ENCODE results near the gene MACROD2.

DNA sequence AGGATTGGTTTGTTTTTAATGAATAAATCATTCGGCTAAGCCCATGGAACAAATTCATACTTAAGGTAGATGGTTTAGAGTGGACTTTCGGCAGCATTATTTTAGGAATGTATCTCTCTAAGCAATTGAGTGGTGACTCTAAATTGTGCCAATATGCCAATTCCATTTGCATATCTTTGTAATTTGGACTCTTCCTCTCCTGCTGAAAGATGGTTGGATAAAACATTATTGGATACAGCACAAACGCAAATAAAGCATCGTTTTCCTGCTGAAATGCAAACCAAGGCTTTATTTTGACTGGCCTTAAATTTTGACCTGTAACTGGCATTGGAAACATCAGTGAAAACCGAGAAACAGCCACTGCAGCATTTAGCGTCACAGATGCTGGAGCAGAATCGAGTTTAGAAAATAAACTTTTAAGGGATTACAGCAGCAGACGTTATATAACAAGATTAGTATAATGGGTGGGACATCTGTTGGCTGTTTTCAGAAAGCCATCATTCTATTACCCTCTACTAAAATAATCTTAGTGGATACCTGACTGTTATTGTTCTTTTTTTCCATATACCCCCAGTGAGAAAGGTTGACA is 1852.0 kb downstream of the MACROD2 start:
- TF ChIP-seq, protein P1, sequence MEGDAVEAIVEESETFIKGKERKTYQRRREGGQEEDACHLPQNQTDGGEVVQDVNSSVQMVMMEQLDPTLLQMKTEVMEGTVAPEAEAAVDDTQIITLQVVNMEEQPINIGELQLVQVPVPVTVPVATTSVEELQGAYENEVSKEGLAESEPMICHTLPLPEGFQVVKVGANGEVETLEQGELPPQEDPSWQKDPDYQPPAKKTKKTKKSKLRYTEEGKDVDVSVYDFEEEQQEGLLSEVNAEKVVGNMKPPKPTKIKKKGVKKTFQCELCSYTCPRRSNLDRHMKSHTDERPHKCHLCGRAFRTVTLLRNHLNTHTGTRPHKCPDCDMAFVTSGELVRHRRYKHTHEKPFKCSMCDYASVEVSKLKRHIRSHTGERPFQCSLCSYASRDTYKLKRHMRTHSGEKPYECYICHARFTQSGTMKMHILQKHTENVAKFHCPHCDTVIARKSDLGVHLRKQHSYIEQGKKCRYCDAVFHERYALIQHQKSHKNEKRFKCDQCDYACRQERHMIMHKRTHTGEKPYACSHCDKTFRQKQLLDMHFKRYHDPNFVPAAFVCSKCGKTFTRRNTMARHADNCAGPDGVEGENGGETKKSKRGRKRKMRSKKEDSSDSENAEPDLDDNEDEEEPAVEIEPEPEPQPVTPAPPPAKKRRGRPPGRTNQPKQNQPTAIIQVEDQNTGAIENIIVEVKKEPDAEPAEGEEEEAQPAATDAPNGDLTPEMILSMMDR (conservative IDR thresholded peaks at IDR 0.05; ENCODE audit: low read depth in 2 of 2), result no peak
- TF ChIP-seq EZH2 (IDR thresholded peaks at IDR 0.05; ENCODE audit: low read depth, unreplicated experiment) (no peak), POLR2AphosphoS5 (IDR thresholded peaks at IDR 0.05; ENCODE audit: low read depth) (no peak), EZH2phosphoT487 (IDR thresholded peaks at IDR 0.05; ENCODE audit: unreplicated experiment) (no peak), JUNB (IDR thresholded peaks at IDR 0.05; ENCODE audit: unreplicated experiment) (no peak)
- TF ChIP-seq, protein P2, sequence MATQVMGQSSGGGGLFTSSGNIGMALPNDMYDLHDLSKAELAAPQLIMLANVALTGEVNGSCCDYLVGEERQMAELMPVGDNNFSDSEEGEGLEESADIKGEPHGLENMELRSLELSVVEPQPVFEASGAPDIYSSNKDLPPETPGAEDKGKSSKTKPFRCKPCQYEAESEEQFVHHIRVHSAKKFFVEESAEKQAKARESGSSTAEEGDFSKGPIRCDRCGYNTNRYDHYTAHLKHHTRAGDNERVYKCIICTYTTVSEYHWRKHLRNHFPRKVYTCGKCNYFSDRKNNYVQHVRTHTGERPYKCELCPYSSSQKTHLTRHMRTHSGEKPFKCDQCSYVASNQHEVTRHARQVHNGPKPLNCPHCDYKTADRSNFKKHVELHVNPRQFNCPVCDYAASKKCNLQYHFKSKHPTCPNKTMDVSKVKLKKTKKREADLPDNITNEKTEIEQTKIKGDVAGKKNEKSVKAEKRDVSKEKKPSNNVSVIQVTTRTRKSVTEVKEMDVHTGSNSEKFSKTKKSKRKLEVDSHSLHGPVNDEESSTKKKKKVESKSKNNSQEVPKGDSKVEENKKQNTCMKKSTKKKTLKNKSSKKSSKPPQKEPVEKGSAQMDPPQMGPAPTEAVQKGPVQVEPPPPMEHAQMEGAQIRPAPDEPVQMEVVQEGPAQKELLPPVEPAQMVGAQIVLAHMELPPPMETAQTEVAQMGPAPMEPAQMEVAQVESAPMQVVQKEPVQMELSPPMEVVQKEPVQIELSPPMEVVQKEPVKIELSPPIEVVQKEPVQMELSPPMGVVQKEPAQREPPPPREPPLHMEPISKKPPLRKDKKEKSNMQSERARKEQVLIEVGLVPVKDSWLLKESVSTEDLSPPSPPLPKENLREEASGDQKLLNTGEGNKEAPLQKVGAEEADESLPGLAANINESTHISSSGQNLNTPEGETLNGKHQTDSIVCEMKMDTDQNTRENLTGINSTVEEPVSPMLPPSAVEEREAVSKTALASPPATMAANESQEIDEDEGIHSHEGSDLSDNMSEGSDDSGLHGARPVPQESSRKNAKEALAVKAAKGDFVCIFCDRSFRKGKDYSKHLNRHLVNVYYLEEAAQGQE (IDR thresholded peaks at IDR 0.05; ENCODE audit: unreplicated experiment), result no peak
- TF ChIP-seq, protein P3, sequence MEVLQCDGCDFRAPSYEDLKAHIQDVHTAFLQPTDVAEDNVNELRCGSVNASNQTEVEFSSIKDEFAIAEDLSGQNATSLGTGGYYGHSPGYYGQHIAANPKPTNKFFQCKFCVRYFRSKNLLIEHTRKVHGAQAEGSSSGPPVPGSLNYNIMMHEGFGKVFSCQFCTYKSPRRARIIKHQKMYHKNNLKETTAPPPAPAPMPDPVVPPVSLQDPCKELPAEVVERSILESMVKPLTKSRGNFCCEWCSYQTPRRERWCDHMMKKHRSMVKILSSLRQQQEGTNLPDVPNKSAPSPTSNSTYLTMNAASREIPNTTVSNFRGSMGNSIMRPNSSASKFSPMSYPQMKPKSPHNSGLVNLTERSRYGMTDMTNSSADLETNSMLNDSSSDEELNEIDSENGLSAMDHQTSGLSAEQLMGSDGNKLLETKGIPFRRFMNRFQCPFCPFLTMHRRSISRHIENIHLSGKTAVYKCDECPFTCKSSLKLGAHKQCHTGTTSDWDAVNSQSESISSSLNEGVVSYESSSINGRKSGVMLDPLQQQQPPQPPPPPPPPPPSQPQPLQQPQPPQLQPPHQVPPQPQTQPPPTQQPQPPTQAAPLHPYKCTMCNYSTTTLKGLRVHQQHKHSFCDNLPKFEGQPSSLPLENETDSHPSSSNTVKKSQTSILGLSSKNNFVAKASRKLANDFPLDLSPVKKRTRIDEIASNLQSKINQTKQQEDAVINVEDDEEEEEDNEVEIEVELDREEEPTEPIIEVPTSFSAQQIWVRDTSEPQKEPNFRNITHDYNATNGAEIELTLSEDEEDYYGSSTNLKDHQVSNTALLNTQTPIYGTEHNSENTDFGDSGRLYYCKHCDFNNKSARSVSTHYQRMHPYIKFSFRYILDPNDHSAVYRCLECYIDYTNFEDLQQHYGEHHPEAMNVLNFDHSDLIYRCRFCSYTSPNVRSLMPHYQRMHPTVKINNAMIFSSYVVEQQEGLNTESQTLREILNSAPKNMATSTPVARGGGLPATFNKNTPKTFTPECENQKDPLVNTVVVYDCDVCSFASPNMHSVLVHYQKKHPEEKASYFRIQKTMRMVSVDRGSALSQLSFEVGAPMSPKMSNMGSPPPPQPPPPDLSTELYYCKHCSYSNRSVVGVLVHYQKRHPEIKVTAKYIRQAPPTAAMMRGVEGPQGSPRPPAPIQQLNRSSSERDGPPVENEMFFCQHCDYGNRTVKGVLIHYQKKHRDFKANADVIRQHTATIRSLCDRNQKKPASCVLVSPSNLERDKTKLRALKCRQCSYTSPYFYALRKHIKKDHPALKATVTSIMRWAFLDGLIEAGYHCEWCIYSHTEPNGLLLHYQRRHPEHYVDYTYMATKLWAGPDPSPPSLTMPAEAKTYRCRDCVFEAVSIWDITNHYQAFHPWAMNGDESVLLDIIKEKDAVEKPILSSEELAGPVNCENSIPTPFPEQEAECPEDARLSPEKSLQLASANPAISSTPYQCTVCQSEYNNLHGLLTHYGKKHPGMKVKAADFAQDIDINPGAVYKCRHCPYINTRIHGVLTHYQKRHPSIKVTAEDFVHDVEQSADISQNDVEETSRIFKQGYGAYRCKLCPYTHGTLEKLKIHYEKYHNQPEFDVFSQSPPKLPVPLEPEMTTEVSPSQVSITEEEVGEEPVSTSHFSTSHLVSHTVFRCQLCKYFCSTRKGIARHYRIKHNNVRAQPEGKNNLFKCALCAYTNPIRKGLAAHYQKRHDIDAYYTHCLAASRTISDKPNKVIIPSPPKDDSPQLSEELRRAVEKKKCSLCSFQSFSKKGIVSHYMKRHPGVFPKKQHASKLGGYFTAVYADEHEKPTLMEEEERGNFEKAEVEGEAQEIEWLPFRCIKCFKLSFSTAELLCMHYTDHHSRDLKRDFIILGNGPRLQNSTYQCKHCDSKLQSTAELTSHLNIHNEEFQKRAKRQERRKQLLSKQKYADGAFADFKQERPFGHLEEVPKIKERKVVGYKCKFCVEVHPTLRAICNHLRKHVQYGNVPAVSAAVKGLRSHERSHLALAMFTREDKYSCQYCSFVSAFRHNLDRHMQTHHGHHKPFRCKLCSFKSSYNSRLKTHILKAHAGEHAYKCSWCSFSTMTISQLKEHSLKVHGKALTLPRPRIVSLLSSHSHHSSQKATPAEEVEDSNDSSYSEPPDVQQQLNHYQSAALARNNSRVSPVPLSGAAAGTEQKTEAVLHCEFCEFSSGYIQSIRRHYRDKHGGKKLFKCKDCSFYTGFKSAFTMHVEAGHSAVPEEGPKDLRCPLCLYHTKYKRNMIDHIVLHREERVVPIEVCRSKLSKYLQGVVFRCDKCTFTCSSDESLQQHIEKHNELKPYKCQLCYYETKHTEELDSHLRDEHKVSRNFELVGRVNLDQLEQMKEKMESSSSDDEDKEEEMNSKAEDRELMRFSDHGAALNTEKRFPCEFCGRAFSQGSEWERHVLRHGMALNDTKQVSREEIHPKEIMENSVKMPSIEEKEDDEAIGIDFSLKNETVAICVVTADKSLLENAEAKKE (CRISPR knock-in tag; IDR thresholded peaks at IDR 0.05), result no peak

Data from GM23338 (cell line).